Gastroesophageal sphincter (tissue), 4 donors: ENCODE data around the gene CCSER1. TPM values are rescaled to one million over a fixed set of nuclear protein-coding genes. Genes with fewer than 3 reads are reported as not detected.
"Not testable (repeated sequence)": the region's sequence is repeated elsewhere in the genome, so short reads cannot be mapped to it uniquely, and the experiment has no call there.

Experiments
- ATAC-seq: fragments of 150-250 bp; one replicate; pipeline ENCODE4 v1.9.1; 2016; ENCODE audit warnings: mild to moderate bottlenecking, moderate library complexity
- H3K27ac ChIP-seq, 4 donors: fragments of 200-600 bp; sonication (generic) in 3 of 4; 1 replicate in 3 of 4; 2 replicates in 1 of 4; pipeline ENCODE4 v1.5.1; 2016 to 2019
- H3K27me3 ChIP-seq: fragments of 200-600 bp; sonication (generic); one replicate; pipeline ENCODE4 v1.5.1; 2019
- H3K36me3 ChIP-seq, 2 donors: fragments of 200-600 bp; sonication (generic); one replicate each; pipeline ENCODE4 v1.5.1; 2019; ENCODE audit warnings: control low read depth in 1 of 2
- H3K4me1 ChIP-seq, 3 donors: fragments of 200-600 bp; sonication (generic); 1 replicate in 2 of 3; 2 replicates in 1 of 3; pipeline ENCODE4 v1.5.1; 2016 to 2019; ENCODE audit warnings: control low read depth in 2 of 3
- H3K4me3 ChIP-seq, 2 donors: fragments of 200-600 bp; sonication (generic); one replicate each; pipeline ENCODE4 v1.5.1; 2019; ENCODE audit warnings: mild to moderate bottlenecking in 1 of 2, moderate library complexity in 1 of 2
- H3K9me3 ChIP-seq, 3 donors: fragments of 200-600 bp; sonication (generic); one replicate each; pipeline ENCODE4 v1.5.1; 2017 to 2019; ENCODE audit warnings: control low read depth in 2 of 3
- CTCF ChIP-seq, 4 experiments: fragments of 200-600 bp in 2 of 4; fragments of 450-650 bp in 2 of 4; sonication (generic) in 1 of 4; IDR thresholded peaks; one replicate each; pipeline ENCODE4 v1.5.1; 2017 to 2019; ENCODE audit warnings: antibody characterized with exemption in 4 of 4, mild to moderate bottlenecking in 2 of 4, moderate library complexity in 2 of 4
- EP300 ChIP-seq: sonication (generic); formaldehyde crosslinking; IDR thresholded peaks from one replicate; pipeline ENCODE4 v1.6.1; 2017; ENCODE audit warnings: antibody characterized with exemption, mild to moderate bottlenecking
- POLR2A ChIP-seq, 2 donors: fragments of 450-650 bp; IDR thresholded peaks; one replicate each; pipeline ENCODE4 v1.6.1; 2017; ENCODE audit warnings: antibody characterized with exemption in 2 of 2, mild to moderate bottlenecking in 2 of 2, moderate library complexity in 1 of 2
- POLR2AphosphoS5 ChIP-seq: sonication (generic); formaldehyde crosslinking; IDR thresholded peaks from one replicate; pipeline ENCODE4 v1.6.1; 2017; ENCODE audit warnings: antibody characterized with exemption
- WGBS, 2 donors: methylation state at CpG; one replicate each; pipeline ENCODE4 v1.1.5; 2018; ENCODE audit warnings: low coverage in 1 of 2; 5-methylcytosine and 5-hydroxymethylcytosine counted together
- total RNA-seq, 4 donors: library from RNA; depleted of rRNA; stranded (reverse); fragments of >200 nt; gene quantifications; one replicate each; pipeline ENCODE4 v1.1.0, GENCODE V29; 2016

Gene CCSER1
- total RNA-seq, 4 donors from 2014 or later, result 2.4 to 9.3 (median 4.6) TPM

GRCh38 chr4:91087743-91088142 lies 960.5 kb downstream of the CCSER1 start:
- TF ChIP-seq POLR2AphosphoS5, result no peak
- TF ChIP-seq EP300, result no peak
- no peak for TF ChIP-seq POLR2A (IDR thresholded peaks at IDR 0.05)
- no peak for TF ChIP-seq CTCF (IDR thresholded peaks at IDR 0.05)
- 77 to 85% methylated on average over 1 of the region's 1 CpG for WGBS, 2 donors
- no peak for ATAC-seq
- Histone ChIP-seq H3K9me3 (no peaks in the 10 kb centered on the region), H3K27ac (no peak overlapping the region), H3K4me1 (no peaks in the 10 kb centered on the region), H3K4me3 (no peak overlapping the region), H3K36me3 (no peaks in the 10 kb centered on the region), H3K27me3 (no peaks in the 10 kb centered on the region)

GRCh38 chr4:91089178-91089577 lies 962.0 kb downstream of the CCSER1 start:
- Histone ChIP-seq H3K36me3 (no peaks in the 10 kb centered on the region), H3K4me3 (no peak overlapping the region), H3K27me3 (no peaks in the 10 kb centered on the region), H3K4me1 (no peaks in the 10 kb centered on the region), H3K27ac (no peak overlapping the region), H3K9me3 (no peaks in the 10 kb centered on the region)
- TF ChIP-seq POLR2AphosphoS5 (no peak), POLR2A (IDR thresholded peaks at IDR 0.05) (no peak), CTCF (IDR thresholded peaks at IDR 0.05) (no peak), EP300 (no peak)
- WGBS, 2 donors, result 70 to 84% methylated on average over 3 of the region's 3 CpGs
- no peak for ATAC-seq

GRCh38 chr4:91092398-91092980 lies 965.3 kb downstream of the CCSER1 start:
- no peak for ATAC-seq
- no peaks in the 10 kb centered on the region for H3K9me3 ChIP-seq
- no peaks in the 10 kb centered on the region for H3K36me3 ChIP-seq
- WGBS, 2 donors, result 67% methylated on average over 2 of the region's 2 CpGs; no CpG with 5 or more reads in 1 of the 2 donors
- no peak overlapping the region for H3K4me3 ChIP-seq
- no peaks in the 10 kb centered on the region for H3K4me1 ChIP-seq
- no peaks in the 10 kb centered on the region for H3K27me3 ChIP-seq
- TF ChIP-seq POLR2AphosphoS5, result no peak
- no peak for TF ChIP-seq CTCF (IDR thresholded peaks at IDR 0.05)
- no peak for TF ChIP-seq EP300
- no peak overlapping the region for H3K27ac ChIP-seq

- not testable (repeated sequence) for H3K36me3 ChIP-seq, ATAC-seq, H3K4me1 ChIP-seq, H3K4me3 ChIP-seq, H3K27me3 ChIP-seq, H3K9me3 ChIP-seq, H3K27ac ChIP-seq
- WGBS, 2 donors, result 83% methylated on average over 1 of the region's 5 CpGs; no CpG with 5 or more reads in 1 of the 2 donors
Observed at GRCh38 chr4:91094220-91094619, 967.0 kb downstream of the CCSER1 start.

- no peak for ATAC-seq
- no peak for TF ChIP-seq CTCF (IDR thresholded peaks at IDR 0.05)
- no peak for TF ChIP-seq EP300
- no peak for TF ChIP-seq POLR2A (IDR thresholded peaks at IDR 0.05)
- TF ChIP-seq POLR2AphosphoS5, result no peak
- H3K4me3 ChIP-seq, result no peak overlapping the region
- no peaks in the 10 kb centered on the region for H3K36me3 ChIP-seq
- H3K27ac ChIP-seq, result no peak overlapping the region
- H3K27me3 ChIP-seq, result no peaks in the 10 kb centered on the region
- no peaks in the 10 kb centered on the region for H3K9me3 ChIP-seq
- no peaks in the 10 kb centered on the region for H3K4me1 ChIP-seq
Observed at GRCh38 chr4:91099666-91100065, 972.5 kb downstream of the CCSER1 start.

- Histone ChIP-seq H3K9me3 (no peaks in the 10 kb centered on the region), H3K4me3 (no peak overlapping the region), H3K27me3 (no peaks in the 10 kb centered on the region), H3K4me1 (no peaks in the 10 kb centered on the region), H3K27ac (no peak overlapping the region), H3K36me3 (no peaks in the 10 kb centered on the region)
- WGBS, 2 donors, result 88 to 92% methylated on average over 3 of the region's 3 CpGs
- TF ChIP-seq POLR2AphosphoS5 (no peak), EP300 (no peak), POLR2A (IDR thresholded peaks at IDR 0.05) (no peak), CTCF (IDR thresholded peaks at IDR 0.05) (no peak)
- ATAC-seq, result no peak
Observed at GRCh38 chr4:91108751-91109150, 981.6 kb downstream of the CCSER1 start.
